Thyroid gland (tissue), 4 donors: Measurements from ENCODE around the gene PANK2. TPM values are rescaled to one million over a fixed set of nuclear protein-coding genes. Genes with fewer than 3 reads are reported as not detected.

Experiments
- DNase-seq, 2 donors: peaks; one replicate each; pipeline ENCODE4 v3.0.0-alpha.2; 2019
- H3K27ac ChIP-seq, 3 donors: fragments of 200-600 bp; sonication (generic); 1 replicate in 2 of 3; 2 replicates in 1 of 3; pipeline ENCODE4 v1.5.1; 2016 to 2019; ENCODE audit warnings: mild to moderate bottlenecking in 1 of 3, moderate library complexity in 1 of 3
- H3K27me3 ChIP-seq: fragments of 200-600 bp; sonication (generic); one replicate; pipeline ENCODE4 v1.5.1; 2019
- H3K36me3 ChIP-seq, 2 donors: fragments of 200-600 bp; sonication (generic); one replicate each; pipeline ENCODE4 v1.5.1; 2016 to 2019
- H3K4me1 ChIP-seq, 2 donors: fragments of 200-600 bp; sonication (generic); one replicate each; pipeline ENCODE4 v1.5.1; 2017 to 2019
- H3K4me3 ChIP-seq, 3 donors: fragments of 200-600 bp; sonication (generic); replicated peaks in 1 of 3; 1 replicate in 2 of 3; 2 replicates in 1 of 3; pipeline ENCODE4 v1.5.1; 2016; ENCODE audit warnings: mild to moderate bottlenecking in 1 of 3
- H3K9me3 ChIP-seq: fragments of 200-600 bp; sonication (generic); one replicate; pipeline ENCODE4 v1.5.1; 2017
- POLR2A ChIP-seq, 2 donors: fragments of 450-650 bp; IDR thresholded peaks; one replicate each; pipeline ENCODE4 v1.6.1; 2017; ENCODE audit warnings: antibody characterized with exemption in 2 of 2, mild to moderate bottlenecking in 2 of 2, moderate library complexity in 1 of 2
- WGBS, 2 donors: methylation state at CpG; one replicate each; pipeline ENCODE4 v1.1.5; 2017; 5-methylcytosine and 5-hydroxymethylcytosine counted together
- intact Hi-C: fragments of 100-400 bp; cut with DNase I; formaldehyde crosslinking; loops from one replicate; pipeline ENCODE4 v1.15.1; 2023
- total RNA-seq, 4 donors: library from RNA; depleted of rRNA; stranded (reverse); fragments of >200 nt; gene quantifications; one replicate each; pipeline ENCODE4 v1.2.3, GENCODE V29; 2016
- TF ChIP-seq, protein P1 (sequence below), 6 experiments: fragments of 200-600 bp in 3 of 6; fragments of 450-650 bp in 3 of 6; sonication (generic) in 3 of 6; IDR thresholded peaks; one replicate each; pipeline ENCODE4 v1.5.1; 2016 to 2019; ENCODE audit warnings: antibody characterized with exemption in 6 of 6, mild to moderate bottlenecking in 2 of 6, inconsistent platforms in 1 of 6, moderate library complexity in 1 of 6

PANK2 gene
- total RNA-seq, 4 donors from 2014 or later = 52.3 to 63.4 (median 61.4) TPM

DNA sequence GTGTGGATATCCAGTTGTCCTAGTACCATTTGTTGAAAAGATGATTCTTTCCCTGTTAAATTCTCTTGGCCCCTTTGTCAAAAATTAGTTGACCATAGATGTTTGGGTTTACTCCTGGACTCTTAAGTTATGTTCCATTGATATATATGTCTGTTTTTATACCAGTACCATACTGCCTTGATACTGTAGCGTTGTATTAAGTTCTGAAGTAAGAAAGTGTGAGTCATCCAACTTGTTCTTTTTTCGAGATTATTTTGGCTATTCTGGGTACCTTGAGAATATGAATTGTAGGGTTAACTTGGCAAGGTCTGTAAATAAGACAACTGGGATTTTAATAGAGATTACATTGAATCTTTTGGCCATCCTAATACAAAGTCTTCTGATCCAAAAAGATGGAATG, 26.5 kb downstream of the PANK2 start:
- peaks cover 20 to 32% of the 10 kb centered on the region in 2 donors for H3K36me3 ChIP-seq
- TF ChIP-seq POLR2A (IDR thresholded peaks at IDR 0.05) = no peak
- TF ChIP-seq, protein P1, sequence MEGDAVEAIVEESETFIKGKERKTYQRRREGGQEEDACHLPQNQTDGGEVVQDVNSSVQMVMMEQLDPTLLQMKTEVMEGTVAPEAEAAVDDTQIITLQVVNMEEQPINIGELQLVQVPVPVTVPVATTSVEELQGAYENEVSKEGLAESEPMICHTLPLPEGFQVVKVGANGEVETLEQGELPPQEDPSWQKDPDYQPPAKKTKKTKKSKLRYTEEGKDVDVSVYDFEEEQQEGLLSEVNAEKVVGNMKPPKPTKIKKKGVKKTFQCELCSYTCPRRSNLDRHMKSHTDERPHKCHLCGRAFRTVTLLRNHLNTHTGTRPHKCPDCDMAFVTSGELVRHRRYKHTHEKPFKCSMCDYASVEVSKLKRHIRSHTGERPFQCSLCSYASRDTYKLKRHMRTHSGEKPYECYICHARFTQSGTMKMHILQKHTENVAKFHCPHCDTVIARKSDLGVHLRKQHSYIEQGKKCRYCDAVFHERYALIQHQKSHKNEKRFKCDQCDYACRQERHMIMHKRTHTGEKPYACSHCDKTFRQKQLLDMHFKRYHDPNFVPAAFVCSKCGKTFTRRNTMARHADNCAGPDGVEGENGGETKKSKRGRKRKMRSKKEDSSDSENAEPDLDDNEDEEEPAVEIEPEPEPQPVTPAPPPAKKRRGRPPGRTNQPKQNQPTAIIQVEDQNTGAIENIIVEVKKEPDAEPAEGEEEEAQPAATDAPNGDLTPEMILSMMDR (IDR thresholded peaks at IDR 0.05) = no peak

DNA sequence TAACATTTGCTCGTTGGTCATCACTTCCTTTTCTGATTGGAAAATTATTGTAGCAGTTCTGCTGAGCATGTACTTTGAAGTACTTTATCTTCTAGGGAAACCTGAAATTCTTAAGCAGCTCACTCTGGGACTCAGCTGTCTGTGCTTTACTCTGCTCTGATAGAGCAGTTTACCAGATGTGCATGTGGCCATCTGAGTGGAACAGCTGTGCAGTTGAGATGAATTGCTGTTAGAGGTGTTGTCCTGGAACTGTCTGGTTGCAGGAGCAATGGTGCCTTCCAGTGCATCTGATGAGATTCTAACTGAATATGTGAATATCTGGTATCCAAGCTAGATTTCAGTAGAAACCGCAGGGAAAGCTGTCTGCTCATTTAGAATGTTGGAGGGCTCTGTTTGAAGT, 27.2 kb downstream of the PANK2 start:
- H3K36me3 ChIP-seq = peaks cover 17 to 25% of the 10 kb centered on the region in 2 donors
- WGBS, 2 donors = 70 to 76% methylated on average over 2 of the region's 2 CpGs
- H3K27me3 ChIP-seq = no peaks in the 10 kb centered on the region
- no peak overlapping the region for H3K27ac ChIP-seq
- peaks cover 0 to 4% of the 10 kb centered on the region in 2 donors for H3K4me1 ChIP-seq
- no peak overlapping the region for H3K4me3 ChIP-seq
- no peaks in the 10 kb centered on the region for H3K9me3 ChIP-seq
- no peak for DNase-seq
- TF ChIP-seq, protein P1 (IDR thresholded peaks at IDR 0.05) = no peak
- TF ChIP-seq POLR2A (IDR thresholded peaks at IDR 0.05) = no peak
- intact Hi-C loops = no loop called here

More for the DNA sequence above, 26.5 kb downstream of the PANK2 start:
- Histone ChIP-seq H3K27me3 (no peaks in the 10 kb centered on the region), H3K27ac (no peak overlapping the region), H3K4me3 (no peak overlapping the region), H3K9me3 (no peaks in the 10 kb centered on the region), H3K4me1 (peaks cover 0 to 4% of the 10 kb centered on the region in 2 donors)
- intact Hi-C loops = no loop called here
- DNase-seq = no peak
- 74 to 81% methylated on average over 2 of the region's 2 CpGs for WGBS, 2 donors

DNA sequence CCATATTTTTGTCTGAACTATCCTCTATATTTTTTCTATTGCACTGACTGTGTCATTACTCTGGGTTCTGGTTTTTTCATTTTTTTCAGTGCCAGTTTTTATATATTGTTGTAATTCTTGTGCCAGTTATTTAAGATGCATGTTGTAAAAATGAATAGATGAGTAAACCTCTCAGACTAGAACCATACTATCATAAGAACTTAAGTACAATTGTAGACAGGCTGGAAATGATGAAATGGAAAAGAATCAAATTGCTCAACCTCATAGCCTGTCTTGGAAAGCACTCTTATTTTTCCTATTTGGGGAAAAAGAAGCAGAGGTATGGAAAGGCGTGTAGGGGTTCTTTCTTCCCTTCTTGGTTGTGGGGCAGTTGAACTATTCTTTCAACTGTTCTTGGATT, 30.2 kb downstream of the PANK2 start:
- H3K9me3 ChIP-seq = no peaks in the 10 kb centered on the region
- H3K4me3 ChIP-seq = no peak overlapping the region
- H3K27me3 ChIP-seq = no peaks in the 10 kb centered on the region
- no peak overlapping the region for H3K27ac ChIP-seq
- DNase-seq = no peak
- TF ChIP-seq, protein P1 (IDR thresholded peaks at IDR 0.05) = no peak
- no peak for TF ChIP-seq POLR2A (IDR thresholded peaks at IDR 0.05)
- WGBS, 2 donors = 96 to 98% methylated on average over 1 of the region's 1 CpG
- intact Hi-C loops = no loop called here
- H3K4me1 ChIP-seq = peaks cover 17 to 29% of the 10 kb centered on the region in 2 donors
- peaks cover 11% of the 10 kb centered on the region in 2 donors for H3K36me3 ChIP-seq

DNA sequence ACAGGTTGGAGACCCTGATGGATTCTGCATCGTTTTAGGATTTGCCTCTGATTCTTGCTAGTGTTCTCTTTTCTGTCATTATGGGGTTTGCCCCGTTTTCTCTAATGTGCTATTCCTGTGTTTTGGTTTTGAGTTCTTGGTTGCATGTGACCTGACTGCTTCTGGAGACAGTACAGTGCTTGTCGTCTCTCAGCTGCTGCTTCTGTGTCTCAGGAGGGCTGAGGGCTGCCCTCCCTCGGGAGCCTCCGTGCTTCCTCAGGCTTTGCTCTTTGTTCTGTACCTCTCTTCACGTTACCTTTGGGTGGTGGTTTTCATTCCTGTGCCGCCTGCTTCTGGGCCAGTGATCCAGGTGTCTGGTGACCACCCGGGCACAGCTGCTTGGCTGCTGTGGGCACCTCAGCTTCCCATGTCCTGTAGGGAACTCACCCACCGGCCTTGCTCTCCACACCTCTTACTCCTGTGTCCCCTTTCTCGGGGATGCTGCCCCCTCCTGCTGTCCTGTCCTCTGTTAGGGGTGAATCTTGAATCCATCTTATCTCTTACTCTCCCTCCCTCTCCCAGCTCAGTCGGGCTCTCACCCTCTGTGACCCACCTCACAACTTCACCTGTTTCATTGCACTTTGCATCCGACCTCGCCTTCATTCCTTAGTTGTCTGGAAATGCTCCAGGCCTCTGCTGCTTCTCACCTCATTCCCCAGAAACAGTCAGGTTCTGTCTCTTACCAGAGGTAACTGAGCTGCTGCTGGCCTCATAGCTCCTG, 33.2 kb downstream of the PANK2 start:
- WGBS, 2 donors = 56 to 58% methylated on average over 13 of the region's 13 CpGs
- H3K4me1 ChIP-seq = peaks cover 17 to 31% of the 10 kb centered on the region in 2 donors
- DNase-seq = peak; percentile 47 to 49
- intact Hi-C loops = no loop called here
- H3K9me3 ChIP-seq = no peaks in the 10 kb centered on the region
- peak overlapping the region; percentile 41 to 74 (median 60) for H3K27ac ChIP-seq
- no peak for TF ChIP-seq POLR2A (IDR thresholded peaks at IDR 0.05)
- TF ChIP-seq, protein P1 (IDR thresholded peaks at IDR 0.05) = no peak
- no peaks in the 10 kb centered on the region for H3K27me3 ChIP-seq
- peaks cover 11 to 19% of the 10 kb centered on the region in 2 donors for H3K36me3 ChIP-seq
- no peak overlapping the region for H3K4me3 ChIP-seq

DNA sequence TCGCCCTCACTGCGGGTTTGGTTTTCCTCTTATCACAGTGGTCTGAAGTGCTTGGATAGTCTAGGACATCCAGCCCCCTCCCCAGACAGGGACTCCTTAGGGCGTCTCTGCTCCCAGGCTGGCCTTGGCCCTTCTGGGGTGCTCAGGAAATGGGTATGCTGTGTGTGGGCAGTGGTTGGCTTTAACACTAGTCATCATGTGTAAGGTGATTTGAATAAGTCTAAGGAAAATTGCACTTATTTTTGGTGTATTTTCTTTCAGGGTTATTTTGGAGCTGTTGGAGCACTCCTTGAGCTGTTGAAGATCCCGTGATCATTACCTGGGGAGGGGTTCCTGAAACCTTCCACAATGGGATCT, 33.8 kb downstream of the PANK2 start:
- Histone ChIP-seq H3K27ac (peak overlapping the region; percentile 41 to 74 (median 60)), H3K27me3 (no peaks in the 10 kb centered on the region), H3K9me3 (no peaks in the 10 kb centered on the region), H3K36me3 (peaks cover 11 to 19% of the 10 kb centered on the region in 2 donors), H3K4me3 (no peak overlapping the region), H3K4me1 (peaks cover 17 to 31% of the 10 kb centered on the region in 2 donors)
- DNase-seq = no peak
- no peak for TF ChIP-seq POLR2A (IDR thresholded peaks at IDR 0.05)
- TF ChIP-seq, protein P1 (IDR thresholded peaks at IDR 0.05) = no peak
- intact Hi-C loops = no loop called here
- WGBS, 2 donors = 49 to 61% methylated on average over 4 of the region's 4 CpGs
